Measurements from ENCODE around the gene CMIP.
"Not testable (repeated sequence)": the region's sequence is repeated elsewhere in the genome, so short reads cannot be mapped to it uniquely, and the experiment has no call there.

The CMIP gene

DNA sequence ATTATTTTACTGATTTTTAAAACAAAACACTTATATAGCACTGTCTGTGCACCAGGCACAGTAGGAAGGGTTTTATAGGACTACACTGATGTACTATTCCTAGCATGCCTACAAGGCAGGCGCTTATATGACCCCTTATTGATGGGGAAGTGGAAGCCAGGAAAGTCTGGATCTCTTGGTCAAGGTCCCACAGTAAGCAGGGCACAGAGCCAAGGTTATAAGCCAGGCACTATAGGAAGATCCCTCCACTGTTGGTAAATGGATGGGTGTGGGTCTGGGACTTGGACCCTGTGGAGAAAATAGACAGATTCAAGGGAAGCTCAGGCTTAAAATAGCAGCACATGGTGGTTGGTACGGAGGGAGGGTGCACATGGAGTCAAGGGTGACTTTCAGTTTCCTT lies 275.4 kb downstream of the CMIP start:
- DNase-seq (ENCODE audit: low spot score) = no peak

DNA sequence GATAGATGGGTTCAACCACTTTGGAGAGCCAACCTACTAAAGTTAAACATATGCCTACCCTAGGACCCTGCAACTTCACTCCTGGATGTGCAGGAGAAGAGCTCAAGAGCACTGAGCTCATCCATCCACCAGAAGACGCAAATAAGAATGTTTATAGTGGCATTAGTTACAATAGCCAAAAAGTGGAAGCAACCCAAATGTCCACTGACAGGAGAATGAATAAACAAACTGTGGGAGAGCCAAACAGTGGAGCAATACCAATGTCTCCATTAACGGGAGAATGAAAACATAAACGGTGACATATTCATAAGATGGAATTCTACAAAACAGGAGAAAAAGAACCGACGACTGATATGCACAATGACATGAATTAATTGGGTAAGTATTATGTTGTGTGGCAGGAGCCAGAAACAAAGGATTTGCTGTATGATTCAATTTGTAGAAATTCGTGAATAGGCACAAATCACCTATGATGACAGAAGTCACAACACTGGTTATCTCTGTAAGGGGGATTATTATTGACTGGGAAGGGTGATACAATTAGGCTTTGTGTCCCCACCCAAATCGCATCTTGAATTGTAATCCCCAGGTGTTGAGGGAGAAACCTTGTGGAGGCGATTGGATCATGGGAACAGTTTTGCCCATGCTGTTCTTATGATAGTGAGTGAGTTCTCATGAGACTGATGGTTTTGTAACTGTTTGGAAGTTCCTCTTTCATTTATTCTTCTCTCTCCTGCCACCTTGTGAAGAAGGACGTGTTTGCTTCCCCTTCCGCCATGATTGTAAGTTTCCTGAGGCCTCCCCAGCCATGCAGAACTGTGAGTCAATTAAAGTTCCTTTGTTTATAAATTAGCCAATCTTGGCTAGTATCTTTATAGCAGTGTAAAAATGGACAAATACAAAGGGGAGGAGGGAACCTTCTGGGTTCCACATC lies 276.6 kb downstream of the CMIP start:
- DNase-seq (ENCODE audit: low spot score) = no peak

DNA sequence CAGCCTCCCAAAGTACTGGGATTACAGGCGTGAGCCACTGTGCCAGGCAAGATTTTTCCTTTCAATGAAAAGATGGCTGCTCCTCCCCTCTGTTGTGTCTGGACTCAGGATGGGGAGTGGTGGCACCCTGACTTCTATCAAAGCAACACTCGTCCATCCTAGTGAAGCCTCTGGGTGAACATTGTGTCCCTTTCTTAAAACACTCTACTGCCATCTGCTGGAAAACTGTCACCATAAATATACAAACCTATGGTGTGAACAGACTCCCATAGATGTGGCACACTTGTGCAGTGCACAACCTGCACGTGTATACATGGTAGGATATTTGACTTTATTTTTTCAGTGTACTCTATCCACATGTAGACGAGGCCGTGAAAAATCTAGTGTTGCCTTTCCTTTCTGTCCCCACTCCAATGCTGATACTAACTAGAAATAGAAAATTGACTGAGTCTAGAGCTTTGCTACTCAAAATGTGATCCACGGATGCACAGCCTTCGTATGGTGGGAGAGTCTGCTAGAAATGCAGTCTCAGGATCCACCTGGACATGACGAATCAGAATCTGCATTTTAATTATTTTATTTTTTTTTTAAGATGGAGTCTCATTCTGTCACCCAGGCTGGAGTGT lies 278.6 kb downstream of the CMIP start:
- peak; percentile 91 for DNase-seq (ENCODE audit: low spot score)

DNA sequence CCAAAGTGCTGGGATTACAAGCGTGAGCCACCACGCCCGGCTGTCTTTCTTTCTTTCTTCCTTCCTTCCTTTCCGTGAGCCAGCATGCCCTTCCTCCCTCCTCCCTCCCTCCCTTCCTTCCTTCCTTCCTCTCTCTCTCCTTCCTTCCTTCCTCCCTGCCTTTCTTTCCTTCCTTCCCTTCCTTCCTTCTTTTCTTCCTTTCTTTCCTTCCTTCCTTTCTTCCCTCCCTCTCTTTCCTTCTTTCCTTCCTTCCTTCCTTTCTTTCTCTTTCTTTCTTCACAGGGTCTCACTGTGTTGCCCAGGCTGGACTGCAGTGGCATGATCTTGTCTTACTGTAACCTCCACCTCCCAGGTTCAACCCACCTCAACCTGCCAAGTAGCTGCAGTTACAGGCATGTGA lies 283.8 kb downstream of the CMIP start:
- DNase-seq (ENCODE audit: low spot score) = no peak

DNA sequence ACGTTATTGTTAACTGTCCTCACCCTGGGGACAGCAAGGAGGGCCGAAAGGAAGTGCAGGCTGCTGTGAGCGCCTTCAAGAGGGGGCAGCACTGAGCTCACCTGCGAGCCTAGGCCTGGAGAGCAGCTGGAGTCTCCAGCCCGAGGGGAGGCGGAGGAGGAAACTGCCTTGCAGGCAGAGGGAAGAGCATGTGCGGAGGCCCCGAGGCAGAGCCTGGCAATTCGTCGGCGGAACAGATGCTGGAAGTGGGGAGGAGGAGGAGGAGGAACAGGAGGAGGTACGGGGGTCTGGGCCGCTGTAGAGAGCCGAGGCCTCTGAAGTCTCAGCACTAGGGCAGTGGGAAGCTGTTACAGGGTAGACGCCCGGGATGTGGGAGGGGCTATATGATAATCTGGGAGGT lies 284.8 kb downstream of the CMIP start:
- DNase-seq (ENCODE audit: low spot score) = no peak

DNA sequence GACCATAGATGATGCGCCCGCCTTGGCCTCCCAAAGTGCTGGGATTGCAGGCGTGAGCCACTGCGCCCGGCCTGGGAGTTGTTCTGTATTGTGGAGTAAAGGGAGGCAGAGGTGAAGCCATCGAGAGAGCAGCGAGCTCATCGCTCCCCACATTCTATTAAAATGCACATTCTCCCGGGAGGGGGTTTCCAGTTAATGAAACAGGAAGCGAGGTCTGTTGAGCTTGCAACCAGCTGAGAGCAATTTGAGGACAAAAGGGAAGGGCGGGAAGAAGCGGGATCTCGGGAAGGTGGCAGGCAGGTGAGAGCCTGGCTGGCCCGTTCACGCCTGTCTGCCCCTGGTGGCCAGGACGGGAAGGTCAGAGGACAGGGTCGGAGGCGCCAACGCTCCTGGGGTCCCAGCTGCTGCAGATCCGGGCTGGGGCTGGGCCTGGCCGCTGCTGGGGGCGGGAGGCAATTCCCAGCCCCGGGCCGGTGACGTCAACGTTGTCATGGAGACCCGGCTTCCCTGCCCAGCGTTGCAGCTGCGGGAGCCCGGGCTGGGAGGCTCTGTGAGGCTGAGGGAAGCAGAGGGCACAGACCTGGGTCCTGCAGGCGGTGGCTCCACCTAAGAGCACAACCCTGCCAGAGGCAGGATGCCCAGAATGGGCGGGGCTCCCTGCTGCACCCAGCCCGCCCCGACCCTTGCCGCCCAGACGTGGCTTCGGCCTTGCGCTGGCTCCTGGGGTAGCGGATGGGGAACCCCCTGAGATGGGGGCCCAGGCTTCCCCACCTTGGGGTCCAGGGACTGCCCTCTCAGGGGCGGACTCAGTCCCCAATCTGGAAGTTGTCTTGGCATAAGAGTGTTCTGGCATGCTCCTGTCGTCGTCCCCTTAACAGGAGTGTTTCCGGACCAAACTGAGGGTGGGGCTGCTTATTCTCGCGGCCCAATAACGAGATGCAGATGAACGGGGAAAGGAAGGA lies 285.8 kb downstream of the CMIP start:
- peak; percentile 83 for DNase-seq (ENCODE audit: low spot score)

DNA sequence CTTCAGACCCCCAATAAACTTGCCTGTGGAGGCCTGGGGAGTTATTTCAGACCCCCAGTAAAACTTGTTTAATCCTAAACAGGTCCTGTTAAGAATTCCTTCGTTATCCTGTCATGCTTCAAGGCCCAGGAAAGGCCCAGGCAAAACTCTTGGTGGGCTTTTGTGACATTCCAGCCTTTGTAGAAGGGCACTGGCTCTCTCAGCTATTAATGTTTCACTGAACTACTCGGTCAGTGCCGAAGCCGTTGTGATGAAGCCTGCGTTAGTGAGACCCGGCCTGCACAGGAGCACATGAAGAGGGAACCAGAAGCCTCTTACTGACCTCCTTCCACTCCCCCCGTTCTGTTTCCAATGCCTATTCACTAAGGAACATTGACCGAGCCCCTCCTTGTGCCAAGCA lies 287.0 kb downstream of the CMIP start:
- DNase-seq (ENCODE audit: low spot score) = peak; percentile 59

DNA sequence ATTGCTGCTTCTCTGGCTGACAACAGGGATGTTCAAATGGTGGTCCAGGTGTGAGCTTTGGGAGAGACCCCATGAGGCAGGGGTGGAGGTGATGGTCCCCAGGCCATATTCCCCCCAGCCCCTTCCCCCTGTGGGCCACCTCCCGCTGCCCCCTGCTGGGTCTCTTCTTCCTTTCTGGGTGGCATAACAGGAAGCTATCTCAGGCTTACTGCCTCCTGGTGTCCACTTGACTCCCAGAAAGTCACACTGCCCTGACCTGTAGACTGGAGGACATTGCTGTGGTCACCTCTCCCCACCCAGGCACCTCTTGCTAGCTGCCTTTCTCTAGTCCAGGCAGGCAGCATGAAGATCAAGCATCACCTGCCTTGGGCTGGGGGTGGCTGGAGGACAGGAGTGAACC lies 288.1 kb downstream of the CMIP start:
- DNase-seq (ENCODE audit: low spot score) = no peak

DNA sequence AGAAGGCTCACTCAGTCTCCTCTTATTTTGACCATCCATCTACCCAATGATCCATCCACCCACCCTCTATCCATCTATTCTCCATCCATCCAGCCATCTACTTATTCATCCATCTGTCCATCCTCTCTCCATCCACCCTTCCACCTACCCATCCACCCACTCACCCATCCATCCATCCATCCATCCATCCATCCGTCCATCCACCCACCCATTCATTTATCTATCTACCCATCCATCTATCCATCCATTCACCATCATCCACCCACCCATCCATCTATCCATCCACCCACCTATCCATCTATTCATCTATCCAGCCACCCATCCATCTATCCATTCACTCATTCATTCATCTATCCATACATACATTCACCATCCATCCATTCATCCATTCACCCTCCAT lies 288.7 kb downstream of the CMIP start:
- DNase-seq (ENCODE audit: low spot score) = no peak

DNA sequence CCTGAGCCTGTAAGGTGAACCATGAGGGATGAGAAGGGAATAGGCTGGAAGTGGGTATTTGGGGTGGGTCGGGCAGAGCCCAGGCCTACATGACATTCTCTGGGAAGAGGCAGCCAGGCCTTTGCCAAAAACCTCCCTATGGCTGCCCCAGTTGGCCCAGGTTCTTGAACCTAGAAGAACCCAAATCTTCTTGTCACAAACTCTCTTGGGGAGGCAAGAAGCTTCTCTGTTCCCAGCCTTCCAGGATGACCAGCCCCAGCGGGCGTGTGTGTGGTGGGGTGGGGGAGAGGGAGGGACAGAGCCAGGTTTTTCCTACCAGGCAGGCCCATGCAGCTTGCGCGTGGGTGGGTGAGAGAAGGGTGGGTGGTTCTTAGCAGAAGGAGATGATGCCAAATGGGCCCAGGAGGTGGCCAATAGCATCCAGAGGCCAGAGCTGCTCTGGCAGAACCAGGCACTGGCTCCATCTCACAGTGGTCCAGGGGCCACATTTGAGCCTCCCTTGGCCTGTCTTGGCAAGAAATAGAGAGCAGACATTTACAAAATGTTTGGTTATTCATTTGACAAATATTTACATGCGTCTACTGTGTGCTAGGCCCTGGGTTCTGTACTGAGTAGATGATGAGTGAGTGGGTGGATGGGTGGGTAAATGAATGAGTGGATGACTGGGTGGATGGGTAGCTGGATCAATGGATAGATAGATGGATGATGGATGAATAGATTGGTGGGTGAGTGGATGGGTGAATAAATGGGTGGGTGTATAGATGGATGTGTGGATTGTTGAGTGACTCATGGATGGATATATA lies 290.2 kb downstream of the CMIP start:
- DNase-seq (ENCODE audit: low spot score) = no peak

DNA sequence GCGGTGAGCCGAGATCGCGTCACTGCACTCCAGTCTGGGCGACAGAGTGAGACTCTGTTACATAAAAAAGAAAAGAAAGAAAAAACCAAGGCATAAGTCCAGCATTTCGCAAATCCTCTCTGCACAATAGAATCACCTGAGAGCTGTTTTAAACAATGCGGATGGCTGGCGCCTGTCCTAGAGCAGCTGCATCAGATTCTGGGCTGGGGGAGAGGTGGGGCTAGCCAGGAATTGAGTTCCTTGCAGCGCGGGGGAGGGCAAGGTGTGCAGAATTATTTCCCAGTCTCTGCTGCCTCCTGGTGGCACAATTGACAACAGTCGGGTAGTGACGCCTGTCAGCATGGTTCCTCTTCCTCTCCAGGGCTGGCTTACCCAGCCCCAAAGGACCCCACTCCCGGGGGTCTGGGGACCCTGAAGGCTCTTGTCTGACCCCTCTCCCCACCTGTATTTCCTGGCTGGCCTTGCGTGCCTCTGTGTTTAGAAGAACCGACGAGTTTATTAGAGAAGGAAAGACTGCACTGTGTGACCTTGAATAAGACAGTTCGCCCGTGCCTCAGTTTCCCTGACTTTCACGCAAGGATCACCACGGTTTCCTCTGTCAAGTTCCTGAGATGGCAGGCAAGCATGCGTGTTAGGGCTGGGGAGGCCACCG lies 293.4 kb downstream of the CMIP start:
- DNase-seq (ENCODE audit: low spot score) = peak; percentile 82

DNA sequence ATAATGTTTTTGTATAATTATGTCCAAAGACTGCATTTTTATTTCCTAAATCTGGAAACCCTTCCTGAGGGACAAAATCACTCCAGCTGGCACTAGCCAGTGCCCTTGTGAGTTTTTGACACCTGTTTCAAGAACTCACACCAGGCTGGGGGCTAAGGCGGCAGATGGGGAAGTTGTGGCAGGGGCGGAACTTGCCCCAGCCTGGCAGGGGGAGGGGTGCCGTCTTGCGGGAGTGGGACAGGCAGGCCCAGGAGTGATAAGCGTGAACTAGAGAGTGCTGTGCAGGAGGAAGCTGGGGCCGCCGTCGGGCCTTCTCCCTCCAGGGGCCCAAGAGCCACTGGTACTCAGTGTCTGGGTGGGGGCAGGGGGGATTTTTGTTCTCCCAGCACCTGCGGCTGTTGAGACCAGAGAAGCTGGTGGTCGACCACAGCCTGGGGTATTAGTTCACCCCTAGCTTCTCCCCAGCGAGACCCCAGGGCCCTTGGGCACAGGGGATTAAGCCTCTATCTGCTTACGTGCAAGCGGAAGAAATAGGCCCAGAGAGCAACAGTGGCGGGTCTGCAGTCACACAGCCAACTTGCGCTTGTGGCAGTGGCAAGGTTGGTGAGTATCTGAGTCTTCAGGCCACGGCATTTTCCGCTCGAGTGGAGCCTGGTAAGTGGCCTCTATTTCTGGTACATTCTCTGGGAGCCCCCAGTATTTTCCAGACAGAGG lies 294.3 kb downstream of the CMIP start:
- DNase-seq (ENCODE audit: low spot score) = no peak

DNA sequence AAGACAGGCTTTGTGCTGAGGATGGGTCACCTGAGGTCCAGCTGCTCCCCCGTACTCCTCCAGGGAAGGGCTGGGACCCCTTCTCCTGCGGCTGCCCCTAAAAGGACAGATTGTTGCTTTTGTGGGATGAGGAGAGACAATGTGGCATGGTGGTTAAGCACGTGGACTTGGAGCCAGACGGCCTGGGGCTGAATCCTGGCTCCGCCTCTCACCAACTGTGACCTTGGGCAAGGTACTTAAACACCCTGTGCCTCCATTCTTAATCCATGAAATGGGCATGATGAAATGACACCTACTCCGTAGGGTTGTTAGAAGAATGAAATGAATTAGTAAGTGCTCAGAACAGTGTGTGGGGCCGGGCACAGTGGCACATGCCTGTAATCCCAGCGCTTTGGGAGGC lies 294.9 kb downstream of the CMIP start:
- no peak for DNase-seq (ENCODE audit: low spot score)

DNA sequence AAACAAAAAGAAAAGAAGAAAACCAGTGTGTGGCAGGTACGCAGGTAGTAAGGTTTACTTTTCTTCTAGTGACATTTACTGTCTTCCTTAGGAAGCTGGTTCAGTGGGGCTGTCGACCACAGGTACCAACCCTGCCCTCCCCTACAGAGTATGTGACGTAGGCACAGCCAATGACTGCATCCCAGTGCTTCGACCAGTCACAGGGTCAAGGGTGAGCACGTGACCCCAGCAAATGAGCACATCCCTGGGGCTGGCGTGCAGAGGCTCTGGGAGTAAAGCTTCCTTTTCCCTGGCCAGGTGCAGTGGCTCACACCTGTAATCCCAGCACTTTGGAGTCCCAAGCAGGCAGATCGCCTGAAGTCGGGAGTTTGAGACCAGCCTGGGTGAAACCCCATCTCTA lies 295.6 kb downstream of the CMIP start:
- DNase-seq (ENCODE audit: low spot score) = no peak

DNA sequence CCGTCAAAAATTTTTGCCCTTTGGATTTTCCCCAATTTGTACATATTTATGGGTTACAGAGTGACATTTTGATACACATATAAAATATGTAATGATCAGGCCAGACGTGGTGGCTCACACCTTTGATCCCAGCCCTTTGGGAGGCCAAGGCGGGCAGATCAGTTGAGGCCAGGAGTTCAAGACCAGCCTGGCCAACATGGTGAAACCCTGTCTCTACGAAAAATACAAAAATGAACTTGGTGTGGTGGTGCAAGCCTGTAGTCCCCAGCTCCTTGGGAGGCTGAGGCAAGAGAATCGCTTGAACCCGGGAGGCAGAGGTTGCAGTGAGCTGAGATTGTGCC lies 296.8 kb downstream of the CMIP start:
- DNase-seq (ENCODE audit: low spot score) = not testable (repeated sequence)

DNA sequence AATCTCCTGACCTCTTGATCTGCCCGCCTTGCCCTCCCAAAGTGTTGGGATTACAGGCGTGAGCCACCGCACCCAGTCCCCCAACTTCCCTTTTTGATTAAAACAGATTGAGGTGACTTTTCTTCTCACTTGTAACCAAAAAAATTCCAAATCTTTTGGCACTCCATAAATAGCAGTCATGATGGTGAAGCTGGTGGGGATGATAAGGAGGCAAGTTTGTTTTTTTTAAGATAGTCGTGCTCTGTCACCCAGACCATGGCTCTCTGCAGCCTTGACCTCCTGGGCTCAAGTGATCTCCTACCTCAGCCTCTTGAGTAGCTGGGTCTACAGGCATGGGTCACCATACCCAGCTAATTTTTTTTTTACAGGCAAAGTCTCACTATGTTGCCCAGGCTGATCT lies 299.8 kb downstream of the CMIP start:
- no peak for DNase-seq (ENCODE audit: low spot score)

DNA sequence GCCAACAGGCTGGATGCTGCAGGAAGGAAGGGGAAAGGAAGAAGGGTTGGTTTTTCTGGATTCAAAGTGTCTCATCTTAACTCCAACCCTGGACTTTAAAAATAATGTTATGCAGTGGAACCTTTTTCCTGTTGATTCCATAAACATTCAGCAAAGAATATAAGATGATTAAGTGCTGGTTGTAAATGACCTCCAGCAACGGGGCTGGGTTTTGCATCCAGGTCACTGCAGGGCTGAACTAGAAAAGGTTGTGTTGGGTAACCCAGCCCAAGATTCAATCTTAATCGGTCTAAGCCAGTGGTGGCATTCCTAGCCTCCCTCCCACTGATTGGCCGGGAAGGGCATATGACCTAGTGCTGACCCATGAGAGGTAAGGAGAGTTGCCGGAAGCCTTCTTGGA lies 300.3 kb downstream of the CMIP start:
- no peak for DNase-seq (ENCODE audit: low spot score)

DNA sequence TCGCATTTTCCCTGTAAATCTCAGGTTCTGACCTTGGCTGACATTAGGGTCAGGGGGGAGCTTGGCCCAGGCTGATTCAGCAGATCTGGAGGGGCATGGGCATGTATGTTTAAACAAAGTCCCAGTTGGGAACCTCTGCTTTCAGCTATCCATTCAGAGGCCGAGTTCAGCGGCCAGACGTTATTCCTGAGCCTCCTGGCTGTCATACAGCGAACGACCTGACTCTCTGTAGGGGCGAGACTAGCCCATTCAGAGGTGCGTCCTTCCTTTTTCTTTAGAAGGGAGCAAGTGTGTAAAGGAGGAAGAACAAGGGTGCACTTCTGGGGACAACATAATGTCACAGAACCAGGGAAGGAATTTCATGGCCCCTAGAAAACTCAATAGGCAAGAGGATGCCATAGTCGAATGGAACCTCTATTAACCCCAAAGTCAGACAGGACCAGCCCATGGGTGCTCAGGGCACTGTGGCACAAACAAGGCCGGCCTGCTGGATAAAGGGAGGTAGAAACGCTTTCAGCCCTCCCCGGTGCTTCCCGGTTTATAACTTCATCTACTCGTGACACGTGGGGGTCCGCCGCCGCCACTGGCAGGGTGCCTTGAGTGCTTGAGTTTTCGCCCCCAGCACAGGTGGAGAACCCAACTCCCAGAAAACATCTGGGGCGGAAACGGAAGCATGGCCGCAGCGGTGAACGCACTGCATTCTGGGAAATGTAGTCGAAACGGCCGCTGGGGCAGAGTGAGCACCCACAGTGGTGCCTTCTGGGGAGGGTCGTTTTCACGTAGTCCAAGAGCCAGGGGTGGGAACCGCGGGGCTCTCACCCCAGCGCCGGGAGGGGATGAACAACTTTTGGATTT lies 301.3 kb downstream of the CMIP start:
- peak; percentile 31 for DNase-seq (ENCODE audit: low spot score)

DNA sequence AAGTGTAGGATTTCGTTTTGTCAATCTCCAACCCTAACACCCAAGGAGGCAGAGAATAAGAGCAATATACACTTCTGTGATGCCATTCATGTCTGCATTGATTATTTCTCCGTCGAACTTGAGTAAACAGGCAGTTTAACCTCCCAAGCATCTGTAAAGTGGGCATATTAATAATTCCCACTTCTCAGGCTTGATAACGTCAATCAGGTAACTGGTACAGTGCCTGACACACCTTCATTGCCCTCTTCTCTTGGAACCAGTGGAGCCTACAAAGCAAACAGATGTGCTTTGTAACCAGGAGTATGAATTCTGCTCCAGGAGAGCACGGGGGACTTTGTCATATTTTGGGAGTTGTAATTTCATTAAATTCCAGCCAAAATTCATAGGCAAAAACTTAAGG lies 302.0 kb downstream of the CMIP start:
- no peak for DNase-seq (ENCODE audit: low spot score)

Measured in cerebellar cortex (tissue), 1 donor.